ENCODE results near the gene ZNF749. TPM values are rescaled to one million over a fixed set of nuclear protein-coding genes. Genes with fewer than 3 reads are reported as not detected.

Gene ZNF749
- 7.8 to 10.3 TPM (median 8.1 TPM) in 3 replicates for total RNA-seq
- long read RNA-seq, partial matches to known transcripts: 0 of 2 reads
- long read RNA-seq, other reads (novel, unspliced or antisense): 0 of 2 reads

- Mint-ChIP-seq H3K27me3 (ENCODE audit: low read depth) (no peaks in the 10 kb centered on the region), H3K4me1 (ENCODE audit: low read depth) (peaks cover 23% of the 10 kb centered on the region), H3K4me3 (ENCODE audit: unreplicated experiment) (peak within 1 kb of the TSS; percentile 86), H3K27ac (ENCODE audit: unreplicated experiment) (peak within 1 kb of the TSS; percentile 89), H3K9me3 (ENCODE audit: low read depth) (peaks cover 10% of the 10 kb centered on the region), H3K36me3 (ENCODE audit: low read depth) (peaks cover 15% of the 10 kb centered on the region)
- no peak for TF ChIP-seq CTCF (IDR thresholded peaks at IDR 0.05)
- peak; percentile 99 for DNase-seq (ENCODE audit: low spot score)
Measured at GRCh38 chr19:57435062-57435978, at the start of gene ZNF749. TSS of gene ZNF749 (plus strand) at chr19:57435325. CDS start at chr19:57435579, 254 bp downstream.

GRCh38 chr19:57389194-57389729 lies 45.9 kb upstream of the ZNF749 start:
- Mint-ChIP-seq H3K27ac (ENCODE audit: unreplicated experiment) (peak overlapping the region; percentile 98), H3K4me3 (ENCODE audit: unreplicated experiment) (peak overlapping the region; percentile 98), H3K27me3 (ENCODE audit: low read depth) (no peaks in the 10 kb centered on the region), H3K4me1 (ENCODE audit: low read depth) (peaks cover 31% of the 10 kb centered on the region), H3K36me3 (ENCODE audit: low read depth) (peaks cover 3% of the 10 kb centered on the region), H3K9me3 (ENCODE audit: low read depth) (peaks cover 3% of the 10 kb centered on the region)
- DNase-seq (ENCODE audit: low spot score): no peak
- no peak for TF ChIP-seq CTCF (IDR thresholded peaks at IDR 0.05)

GRCh38 chr19:57389730-57390598 lies 45.2 kb upstream of the ZNF749 start, which contains the start of gene ZNF548:
TSS of gene ZNF548 (plus strand) at chr19:57389854. CDS start at chr19:57390100, 246 bp downstream.
- peak; percentile 59 for TF ChIP-seq CTCF (IDR thresholded peaks at IDR 0.05)
- Mint-ChIP-seq H3K4me3 (ENCODE audit: unreplicated experiment) (peak within 1 kb of the TSS; percentile 98), H3K36me3 (ENCODE audit: low read depth) (peaks cover 9% of the 10 kb centered on the region), H3K27ac (ENCODE audit: unreplicated experiment) (peak within 1 kb of the TSS; percentile 98), H3K4me1 (ENCODE audit: low read depth) (peaks cover 31% of the 10 kb centered on the region), H3K9me3 (ENCODE audit: low read depth) (peaks cover 3% of the 10 kb centered on the region), H3K27me3 (ENCODE audit: low read depth) (no peaks in the 10 kb centered on the region)
- peak; percentile 98 for DNase-seq (ENCODE audit: low spot score)

GRCh38 chr19:57395710-57396109 lies 39.4 kb upstream of the ZNF749 start:
- peaks cover 50% of the 10 kb centered on the region for H3K36me3 Mint-ChIP-seq (ENCODE audit: low read depth)
- H3K4me3 Mint-ChIP-seq (ENCODE audit: unreplicated experiment): no peak overlapping the region

More at GRCh38 chr19:57395710-57396109, 39.4 kb upstream of the ZNF749 start:
- Mint-ChIP-seq H3K27ac (ENCODE audit: unreplicated experiment) (no peak overlapping the region), H3K27me3 (ENCODE audit: low read depth) (no peaks in the 10 kb centered on the region), H3K9me3 (ENCODE audit: low read depth) (peaks cover 25% of the 10 kb centered on the region), H3K4me1 (ENCODE audit: low read depth) (peaks cover 19% of the 10 kb centered on the region)
- no peak for TF ChIP-seq CTCF (IDR thresholded peaks at IDR 0.05)
- DNase-seq (ENCODE audit: low spot score): no peak

Measured in chondrocyte (in vitro differentiated cells).